ENCODE results near the gene TMEM269.

The TMEM269 gene, protein sequence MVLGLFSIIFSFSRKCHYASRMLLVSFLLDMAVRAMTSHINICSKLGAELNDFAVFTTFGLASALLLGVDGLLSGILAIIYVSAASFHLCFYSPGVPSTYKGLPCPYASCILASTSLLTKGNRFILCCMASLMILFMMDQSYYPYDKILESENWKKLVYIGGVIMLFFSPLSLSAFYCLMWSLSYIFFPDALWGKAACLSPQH

DNA sequence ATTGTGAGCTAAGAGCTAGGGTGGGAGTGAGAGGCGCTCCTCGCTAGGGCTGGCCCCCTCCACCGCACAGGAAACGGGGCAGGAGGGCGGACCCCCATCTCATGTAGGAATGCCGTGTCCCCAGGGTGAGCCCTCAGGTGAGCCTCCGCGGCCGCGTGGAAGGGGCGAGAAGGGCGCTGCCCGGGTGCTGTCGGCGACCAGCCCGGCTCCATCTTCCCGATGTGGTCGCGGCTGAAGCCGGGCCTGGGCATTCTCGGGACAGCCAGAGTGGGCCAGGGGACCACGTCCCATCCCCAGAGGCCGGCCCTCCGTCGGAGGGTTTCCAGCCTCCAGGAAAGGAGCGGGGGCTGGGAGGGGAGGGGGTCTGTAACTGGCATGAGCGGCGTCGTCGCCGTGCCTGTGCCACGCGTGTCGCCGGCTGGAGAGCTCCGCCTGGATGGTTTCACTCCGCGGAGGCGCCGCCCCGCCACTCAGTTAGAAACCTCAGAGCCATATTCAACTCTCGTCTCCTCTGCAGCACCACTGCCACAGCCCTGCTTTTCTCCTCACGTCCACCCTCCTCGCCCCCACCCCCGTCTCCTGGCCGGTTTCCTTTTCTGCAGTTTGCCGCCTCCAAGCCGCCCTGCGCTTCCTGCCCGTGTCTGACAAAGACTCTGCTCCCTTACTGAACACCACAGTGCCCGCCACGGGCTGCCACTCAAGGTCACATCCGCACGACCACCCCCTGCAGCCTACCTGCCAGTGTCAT, at the start of gene TMEM269:
Gene TMEM269, plus strand, starts transcription at position 46 of the 748 bp plus-strand sequence. CDS start 4,903 bp downstream, outside the sequence.
- peak; percentile 31 for DNase-seq

DNA sequence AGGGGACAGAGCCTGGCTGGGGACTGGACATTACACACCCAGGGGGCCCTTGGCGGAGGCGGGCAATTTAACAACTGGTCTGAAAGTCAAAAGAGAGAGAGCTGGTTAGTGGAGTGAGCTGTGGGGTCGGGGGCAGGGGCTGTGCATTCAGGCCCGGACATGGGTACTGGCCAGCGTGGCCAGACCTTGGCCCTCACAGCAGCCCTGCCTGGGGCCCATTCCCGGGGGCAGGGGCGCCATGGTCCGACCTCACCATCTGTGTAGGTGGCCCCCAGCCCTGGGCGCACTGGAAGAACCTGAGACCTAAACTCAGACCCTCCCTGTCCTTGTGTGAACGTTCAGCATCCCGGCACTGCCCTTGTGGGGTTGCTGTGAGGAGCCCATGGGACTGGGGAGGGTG, 49.7 kb upstream of the TMEM269 start:
- no peak for DNase-seq

DNA sequence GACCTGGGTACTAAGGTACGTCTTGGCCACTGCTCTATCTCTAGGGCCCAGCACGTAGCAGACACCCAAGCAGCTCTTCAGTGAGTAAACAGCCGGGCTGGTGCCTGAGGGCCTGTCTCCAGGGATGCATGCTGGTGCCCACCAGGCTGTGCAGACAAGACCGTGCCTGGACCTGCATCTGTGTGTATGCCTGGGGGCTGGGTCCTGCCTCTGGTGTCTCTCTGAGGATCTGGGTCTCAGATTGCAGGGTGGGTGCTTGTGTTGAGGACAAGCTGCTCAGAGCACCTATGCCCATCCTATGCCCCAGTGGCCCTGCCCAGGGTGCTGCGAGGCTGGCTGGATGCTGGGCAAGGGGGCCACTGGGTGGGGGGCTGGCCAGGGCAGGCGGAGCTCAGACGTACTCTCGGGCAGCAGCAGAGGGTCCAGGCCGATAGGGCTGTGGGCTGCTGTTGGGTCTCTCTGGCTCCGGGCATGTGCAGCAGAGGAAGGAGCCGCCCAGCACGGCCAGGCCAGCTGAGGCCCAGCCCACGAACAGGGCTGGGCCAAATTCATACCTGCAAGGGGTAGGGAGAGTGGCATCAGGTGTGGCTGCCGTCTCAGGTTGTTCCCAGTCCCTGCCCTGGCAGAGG, 49.2 kb upstream of the TMEM269 start:
- no peak for DNase-seq

DNA sequence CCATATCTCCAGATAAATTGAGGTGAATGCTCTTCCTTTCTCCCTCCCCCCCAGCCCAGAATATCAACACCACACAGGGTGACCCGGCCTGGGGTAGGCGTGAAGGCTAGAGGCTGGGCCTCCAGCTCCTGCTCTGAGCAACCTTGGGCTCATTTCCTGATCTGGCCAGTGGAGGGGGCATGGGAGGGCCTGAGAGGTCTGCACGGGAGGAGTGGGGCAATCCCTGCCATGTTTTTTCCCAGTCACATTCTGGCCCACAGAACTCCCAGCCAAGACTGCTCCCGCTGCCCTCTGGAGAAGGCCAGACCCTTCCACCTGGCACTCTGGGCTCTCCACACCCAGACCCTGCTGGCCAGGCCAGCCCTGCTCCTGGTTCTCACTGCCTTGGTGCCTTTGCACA, 48.6 kb upstream of the TMEM269 start:
- DNase-seq: no peak

DNA sequence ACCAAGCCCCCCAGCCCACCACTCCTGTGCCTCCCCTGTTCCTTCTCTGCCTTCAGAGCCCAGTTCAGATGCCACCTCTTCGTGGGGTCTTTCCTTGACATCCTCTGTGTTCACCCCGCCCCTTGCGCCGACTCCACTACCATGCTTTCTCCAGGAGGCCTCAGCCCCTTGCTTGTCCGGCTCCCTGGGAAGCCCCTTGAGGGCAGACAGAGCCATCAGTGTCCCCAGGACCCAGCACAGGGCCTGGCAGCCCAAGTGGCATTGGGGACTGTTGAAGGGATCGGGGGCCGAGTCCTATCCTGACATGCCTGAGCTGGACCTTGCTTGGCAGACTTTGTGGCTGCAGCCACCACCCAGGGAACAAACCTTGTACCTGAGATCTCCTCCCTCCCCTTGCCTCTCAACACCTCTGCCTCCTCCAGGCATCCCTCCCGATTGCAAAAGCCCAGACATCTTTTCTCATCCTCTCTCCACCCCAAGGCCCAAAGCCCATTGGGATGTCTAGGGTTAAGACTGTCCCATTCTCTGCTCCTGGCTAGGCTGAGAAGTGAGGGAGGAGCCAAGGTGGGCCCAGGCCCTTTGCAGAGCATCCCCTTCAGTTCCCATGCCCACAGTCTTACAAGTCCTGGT, 48.1 kb upstream of the TMEM269 start:
- DNase-seq: no peak

DNA sequence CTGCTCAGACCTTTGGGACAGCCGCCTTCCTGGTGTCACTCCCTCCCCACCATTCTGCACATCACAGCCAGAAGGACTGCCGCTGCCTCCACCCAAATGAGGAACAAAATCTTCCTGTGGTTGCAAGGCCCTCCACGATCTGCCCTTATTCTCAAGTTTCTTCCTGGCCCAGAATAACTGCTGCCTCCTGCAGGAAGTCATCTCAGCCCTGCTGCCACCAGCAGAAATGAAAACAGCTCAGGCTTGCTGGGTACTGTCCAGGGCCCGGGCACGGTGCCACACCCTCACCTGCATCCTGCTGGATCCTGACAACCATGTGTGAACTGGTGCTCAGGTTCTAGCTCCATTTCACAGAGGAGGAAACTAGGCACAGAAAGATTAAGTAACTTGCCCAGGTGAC, 47.5 kb upstream of the TMEM269 start:
- DNase-seq: no peak

DNA sequence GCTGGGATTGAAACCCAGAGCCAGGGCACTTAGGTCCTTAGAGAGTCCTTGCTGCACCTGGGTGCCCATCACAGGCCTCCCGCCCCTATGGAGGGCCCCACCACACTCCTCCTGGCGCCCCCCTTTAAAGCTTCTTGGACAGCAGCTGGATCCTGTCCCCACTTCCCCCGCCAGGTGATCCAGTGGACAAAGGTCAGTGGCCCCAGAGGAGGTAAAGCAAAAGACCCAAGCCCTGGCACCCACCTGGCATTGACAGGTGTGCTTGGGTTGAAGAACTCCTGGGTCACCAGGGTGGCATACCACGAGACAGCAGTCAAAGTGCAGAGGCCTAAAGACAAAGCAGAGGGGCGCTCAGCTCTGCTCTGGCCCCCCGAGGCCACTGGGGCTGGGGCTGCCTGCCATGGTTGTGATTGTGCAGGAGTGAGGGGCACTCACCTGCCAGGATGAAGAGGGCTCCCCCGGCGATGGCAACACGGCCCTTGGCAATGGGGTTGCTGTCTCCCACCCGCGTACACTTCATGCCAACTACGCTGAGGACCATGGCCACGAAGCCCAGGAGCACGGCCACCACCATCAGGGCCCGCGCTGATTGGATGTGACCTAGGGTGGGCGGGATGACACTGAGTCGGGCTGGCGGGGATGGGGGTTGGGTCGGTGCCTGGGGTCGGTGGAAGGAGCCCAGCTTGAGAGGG, 46.7 kb upstream of the TMEM269 start:
- no peak for DNase-seq

DNA sequence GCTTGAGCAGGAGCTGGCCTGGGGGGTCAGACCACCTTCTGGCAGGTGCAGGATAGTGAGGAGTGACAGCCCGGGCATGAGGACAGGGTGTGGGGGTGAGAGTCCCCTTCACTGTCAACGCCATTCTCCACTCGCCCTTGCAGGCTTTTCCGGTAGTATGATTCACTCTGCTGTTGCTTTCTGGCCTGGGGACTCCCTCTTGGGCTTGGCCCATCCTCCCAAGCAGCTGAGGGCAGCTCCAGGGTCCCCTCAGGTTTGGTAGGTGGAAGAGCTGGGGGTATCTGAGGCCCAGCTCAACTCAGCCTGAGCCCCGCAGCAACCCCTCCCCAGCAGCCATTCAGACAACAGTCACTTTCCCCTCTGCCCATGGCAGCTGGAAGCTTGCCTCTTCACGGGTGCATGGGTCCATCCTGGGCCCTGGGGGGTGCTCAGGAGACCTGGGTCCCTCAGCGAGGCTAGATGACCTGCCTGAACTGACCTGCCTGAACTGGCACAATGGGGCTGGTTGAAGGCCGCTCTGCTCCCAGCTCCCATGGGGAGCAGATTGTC, 46.0 kb upstream of the TMEM269 start:
- no peak for DNase-seq

DNA sequence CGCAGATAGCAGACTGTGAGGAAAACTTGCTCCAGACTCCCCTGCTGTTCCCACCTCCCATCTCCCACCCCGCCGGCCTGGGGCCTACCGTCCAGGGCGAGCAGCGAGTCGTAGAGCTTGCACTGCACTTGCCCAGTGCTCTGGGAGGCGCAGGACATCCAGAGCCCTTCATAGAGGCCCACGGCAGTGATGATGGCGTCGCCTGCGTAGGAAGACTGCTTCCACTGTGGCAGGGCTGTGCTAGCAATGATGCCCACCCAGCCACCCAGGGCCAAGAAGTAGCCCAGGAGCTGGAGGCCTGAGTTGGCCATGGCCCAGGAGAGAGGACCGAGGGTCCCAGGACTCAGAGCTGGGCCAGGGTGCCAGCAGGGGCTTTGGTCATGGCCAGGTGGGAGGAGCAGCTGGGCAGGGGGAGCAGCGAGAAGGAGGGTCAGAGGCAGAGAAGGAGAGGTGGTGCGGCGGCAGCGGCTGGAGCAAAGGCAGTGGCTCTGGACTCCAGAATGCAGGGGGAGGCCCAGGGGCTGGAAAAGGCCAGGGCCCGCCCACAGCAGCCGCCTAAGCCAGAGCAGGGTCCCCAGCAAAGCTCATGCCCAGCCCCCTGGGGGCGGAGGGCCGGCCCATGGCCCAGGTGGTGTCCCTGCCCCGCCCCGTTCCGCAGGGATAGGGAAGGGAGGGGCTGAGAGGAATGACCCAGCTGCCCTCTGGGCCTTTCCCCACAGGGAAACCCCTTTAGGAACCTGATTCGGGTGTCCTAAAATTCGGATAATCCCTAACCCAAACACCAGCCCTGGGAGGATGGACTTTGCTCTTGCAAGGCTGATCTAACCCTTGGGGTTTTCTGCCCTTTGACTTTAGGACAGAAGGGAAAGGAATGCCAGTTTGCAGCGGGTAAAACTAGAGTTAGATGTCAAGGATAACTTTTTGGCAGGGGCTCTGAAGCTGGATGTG, 44.8 kb upstream of the TMEM269 start, which contains the start of gene CLDN19:
Gene CLDN19, minus strand, starts transcription at position 484 of the 948 bp plus-strand sequence. Its CDS starts 173 bp downstream, at position 311.
- DNase-seq: no peak

DNA sequence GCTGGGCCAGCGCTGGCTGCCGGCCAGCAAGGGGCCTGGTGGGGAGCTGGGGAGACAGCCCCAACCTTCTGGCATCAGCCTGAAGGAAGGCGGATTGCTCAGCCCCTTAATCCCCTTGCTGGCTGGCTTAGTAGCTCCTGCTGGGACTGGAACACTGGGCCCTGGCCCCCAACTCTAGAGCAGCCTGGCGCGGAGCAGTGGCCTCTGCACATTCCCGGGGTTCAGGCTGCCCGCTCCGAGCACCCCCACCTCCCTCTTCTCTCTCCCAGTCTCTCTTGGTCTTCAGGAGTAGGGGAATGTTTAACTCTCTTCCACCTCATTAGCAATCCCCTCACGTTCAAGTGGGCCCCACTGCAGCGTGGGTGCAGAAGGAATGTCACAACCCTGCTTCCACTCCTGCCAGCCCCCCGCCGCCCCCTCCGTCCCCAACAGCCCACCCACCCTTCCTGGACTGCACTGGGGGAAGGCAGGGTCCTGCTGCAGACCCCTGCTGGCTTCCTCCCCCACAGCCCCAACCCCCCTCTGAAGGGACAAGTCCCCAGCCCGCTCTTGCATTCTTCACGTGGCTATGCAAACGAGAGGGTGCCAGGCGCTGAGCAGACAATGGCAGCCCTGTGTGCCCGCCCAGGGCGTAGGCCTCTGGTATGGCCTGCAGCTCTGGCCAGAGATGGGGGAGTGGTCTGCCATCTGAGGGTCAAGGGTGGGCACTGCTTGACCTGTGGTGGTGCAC, 43.8 kb upstream of the TMEM269 start:
- DNase-seq: no peak

DNA sequence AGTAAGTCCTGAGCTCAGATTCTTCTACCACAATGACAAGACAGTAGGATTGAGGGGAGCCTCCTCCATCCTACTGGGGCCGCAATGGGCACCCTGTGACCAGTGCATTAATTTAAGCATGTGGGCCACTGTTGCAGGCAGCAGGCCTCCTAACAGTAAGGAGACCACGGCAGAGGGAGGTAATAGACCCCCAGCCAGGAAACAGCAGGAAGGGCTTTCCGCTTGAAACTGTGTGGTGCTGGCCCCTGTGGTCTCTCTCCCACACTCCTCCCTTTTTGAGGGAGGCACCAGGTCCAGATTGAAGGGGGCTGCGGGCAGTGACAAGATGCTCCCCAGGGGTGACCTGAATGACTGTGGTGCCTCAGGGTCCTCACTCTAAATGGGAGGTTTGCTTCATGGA, 43.1 kb upstream of the TMEM269 start:
- no peak for DNase-seq

DNA sequence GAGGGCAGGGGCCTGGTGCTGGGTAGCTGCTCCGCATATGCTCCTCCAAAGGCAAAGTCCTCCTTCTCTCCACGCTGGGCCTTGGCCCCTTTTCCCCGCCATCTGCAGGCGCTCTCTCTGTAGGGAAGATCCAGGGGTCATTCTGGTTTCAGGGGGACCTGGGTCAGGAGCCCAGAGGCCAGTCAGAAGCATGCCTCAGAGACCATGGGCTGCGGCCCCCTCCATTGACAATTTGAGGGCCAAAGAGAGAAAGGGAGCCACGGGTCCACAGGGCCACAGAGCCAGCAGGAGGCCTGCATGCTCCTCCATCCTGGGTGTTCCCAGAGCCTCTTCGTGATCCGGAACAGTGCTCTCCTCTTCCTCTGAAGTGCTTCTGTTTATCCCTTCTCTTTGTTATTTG, 42.6 kb upstream of the TMEM269 start:
- DNase-seq: no peak

DNA sequence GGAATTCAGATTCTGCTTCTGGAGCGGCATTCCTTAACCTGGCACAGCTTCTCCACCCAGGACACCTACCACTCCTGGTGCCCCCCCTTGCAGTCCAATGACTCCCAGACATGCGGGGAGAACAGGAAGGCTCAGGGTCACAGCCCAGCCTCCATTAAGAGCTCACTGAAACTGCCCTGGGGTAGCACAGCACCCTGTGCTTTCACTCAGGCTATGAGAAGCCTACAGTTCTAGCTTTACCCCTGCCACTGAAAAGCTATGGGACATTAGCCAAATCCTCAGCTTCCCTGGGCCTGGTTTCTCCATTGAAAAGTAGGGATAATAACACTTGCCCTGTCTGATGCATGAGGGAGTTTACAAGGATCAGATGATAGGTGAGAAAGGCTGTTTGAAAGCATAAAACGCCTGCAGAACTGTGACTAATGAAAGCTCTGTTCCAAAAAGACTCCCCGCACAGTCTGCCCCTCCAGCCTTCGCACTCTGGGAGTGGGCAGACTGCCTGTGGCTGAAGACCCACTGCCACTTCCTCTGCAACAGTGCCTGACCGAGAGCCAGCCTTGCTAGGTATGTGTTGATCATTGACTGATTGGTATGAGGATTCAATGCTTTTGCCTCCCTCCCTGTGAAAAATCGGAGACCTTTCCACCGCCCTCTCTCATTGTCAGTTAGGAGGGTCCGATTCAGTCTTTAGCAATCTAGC, 42.0 kb upstream of the TMEM269 start:
- no peak for DNase-seq

DNA sequence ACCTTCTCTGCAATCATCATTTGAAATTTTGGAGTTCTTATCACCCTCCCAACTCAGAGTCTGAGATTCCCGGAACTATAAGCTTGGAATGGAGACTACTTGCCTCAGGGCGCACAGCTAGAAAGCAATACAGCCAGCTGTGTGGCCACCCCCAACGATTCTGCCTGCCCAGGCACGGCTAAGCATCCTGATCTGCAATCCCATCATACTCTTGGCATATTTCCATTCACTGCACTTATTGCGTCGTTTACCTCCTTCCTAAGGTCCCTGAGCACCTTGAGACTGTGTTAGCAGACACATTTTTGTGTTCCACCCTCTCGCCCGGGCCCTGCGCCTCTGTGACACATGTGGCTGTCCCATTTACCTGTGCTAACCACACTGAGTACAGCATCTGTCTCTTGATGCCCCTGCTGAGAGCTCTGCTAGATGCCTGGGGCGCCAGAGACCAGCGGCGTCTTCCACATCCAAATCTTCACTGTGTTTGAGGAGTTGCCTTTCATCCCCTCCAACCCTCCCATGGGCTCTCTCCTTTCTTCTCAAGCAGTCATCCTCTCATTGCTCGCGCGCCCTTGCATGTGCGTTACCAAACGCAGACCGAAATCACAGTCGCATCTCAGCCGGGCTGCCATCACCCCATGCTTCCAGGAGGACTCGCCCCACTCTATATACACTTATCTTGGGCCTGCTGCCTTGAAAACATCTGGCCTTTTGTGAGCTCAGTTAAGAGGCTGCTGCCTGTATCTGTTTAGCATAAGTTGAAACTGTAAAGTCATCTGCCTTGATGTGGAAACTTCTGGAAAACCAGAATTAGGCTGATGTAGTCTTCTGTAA, 41.3 kb upstream of the TMEM269 start:
- no peak for DNase-seq

DNA sequence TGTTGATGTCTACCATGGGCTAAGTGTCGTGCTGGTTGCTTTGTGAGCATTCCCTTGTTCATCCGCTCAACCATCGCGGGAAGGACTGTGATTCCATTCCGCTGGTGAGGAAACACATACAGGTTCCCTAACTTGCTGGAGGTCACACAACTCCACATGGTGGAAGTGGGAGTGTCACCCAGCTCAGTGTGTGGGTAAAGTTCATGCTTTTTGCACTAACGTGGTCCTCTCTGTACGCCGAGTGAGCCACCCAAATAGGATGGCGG, 40.7 kb upstream of the TMEM269 start:
- DNase-seq: no peak

DNA sequence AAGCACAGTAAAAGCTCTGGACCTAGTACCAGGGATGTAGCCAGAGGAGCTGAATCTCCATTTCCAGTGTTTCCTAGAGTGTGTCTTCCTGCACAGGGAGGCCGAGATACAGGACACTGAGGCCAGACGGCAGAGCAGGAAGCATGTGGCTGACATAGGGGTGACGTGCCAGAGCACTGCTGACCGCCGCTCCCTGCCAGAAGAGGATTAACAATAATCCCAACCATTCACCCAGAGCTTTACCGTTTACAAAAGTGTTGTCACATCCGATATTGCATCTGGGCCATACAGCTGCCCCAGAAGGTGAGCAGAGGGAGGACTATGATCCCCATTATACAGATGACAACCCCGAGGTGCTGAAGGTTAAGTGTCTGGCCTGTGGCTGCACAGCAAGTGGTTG, 38.9 kb upstream of the TMEM269 start:
- DNase-seq: no peak

DNA sequence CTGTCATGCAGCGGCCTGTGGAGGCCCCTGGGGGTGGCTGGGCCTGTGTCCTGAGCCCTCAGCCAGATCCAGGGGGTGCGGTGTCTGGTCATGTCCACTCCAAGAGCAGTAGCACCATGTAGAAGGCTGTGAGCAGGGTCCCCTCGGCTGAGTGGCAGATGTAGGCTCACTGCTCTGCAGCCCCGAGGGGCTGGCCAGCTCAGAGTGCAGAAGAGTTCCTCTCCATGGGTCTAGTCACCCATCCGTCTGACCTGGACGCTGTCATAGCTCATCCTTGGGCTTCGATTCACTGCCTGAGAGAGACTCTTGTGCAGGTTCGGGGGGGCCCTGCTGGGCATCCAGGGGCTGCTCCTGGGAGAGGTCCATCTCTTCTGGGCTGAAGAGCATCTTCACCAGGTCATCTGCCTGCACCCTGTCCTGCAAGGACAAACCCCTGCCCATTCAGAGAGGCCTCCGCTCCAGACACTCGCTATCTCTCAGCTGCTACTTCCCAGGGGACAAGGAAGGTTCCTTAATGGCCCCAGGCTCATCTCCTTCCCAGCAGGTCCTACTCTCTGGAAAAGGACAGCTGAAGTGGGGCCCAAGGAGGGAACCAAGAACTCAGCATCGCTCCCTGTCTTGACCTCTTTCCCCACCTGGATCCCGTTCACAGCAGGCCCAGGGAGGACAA, 38.2 kb upstream of the TMEM269 start:
- no peak for DNase-seq

DNA sequence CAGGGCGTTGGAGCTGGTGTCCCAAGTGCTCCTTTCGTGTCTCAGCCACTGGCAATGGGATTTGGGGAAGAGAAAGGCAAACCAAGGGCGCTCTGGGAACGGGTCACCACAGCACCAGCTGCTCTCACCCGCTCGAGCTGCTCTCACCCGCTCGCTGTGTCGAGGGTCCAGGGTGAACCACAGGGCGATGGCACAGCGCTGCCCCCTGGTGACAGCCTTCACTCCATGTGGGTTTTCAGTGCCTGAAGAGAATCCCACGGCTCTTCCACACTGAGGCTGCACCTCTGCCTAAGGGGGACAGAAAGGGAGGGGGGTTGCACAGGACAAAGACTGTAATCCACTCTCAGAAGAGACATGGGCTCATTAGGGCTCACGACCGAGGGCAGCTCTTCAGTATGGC, 37.7 kb upstream of the TMEM269 start:
- peak; percentile 48 for DNase-seq

DNA sequence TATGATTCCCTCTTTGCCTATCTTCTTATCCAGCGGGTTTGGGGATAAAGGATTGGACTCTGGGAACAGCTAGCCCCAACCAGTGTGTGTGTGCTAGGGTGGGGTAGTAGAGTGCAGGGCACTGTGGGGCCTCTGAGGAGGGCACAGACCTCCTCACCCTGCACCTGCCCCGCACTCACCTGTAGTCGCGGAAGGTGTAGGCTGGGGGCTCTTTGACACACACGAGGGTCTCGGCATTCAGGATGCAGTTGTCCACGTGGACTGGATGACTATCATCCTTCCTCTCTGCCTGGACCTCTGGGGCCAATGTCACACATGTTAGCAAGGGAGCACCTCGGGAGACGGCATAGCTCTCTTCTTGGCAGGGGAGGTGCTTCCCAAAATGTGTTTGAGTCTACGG, 36.8 kb upstream of the TMEM269 start:
- no peak for DNase-seq

All from stimulated activated CD4-positive, alpha-beta T cell treated with anti-CD3 and anti-CD28 coated beads, Interleukin-4, amount 100 ng/mL, for 24 hours (primary cell).